ENCODE measurements around the gene EEPD1.

EEPD1 gene

DNA sequence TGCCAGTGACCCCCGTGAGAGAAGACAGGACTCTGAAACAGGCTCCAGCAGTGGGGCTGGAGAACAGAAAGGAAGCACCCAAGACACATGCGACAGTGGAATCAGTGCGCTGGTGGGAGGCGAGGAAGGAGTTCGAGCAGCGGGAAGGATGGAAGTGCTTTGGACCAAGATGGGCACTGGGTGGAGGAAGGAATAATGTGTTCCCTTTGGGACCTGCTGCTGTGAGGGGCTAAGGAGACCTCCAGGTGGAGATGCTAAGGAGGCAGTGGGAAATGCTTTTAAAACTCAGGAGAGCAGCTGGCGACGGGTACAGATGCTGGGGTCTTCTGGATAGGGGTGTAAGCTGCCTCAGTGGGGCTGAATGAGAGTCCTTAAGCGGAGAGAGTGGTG, 126.9 kb downstream of the EEPD1 start:
- POLR2A ChIA-PET, result no interaction called here
- no peak overlapping the region for H3K4me3 ChIP-seq (ENCODE audit: low read depth, low read length)
- no peaks in the 10 kb centered on the region for H3K9me3 ChIP-seq (ENCODE audit: control insufficient read depth, insufficient read depth, low read depth, low read length)
- no peak overlapping the region for H3K27ac ChIP-seq (ENCODE audit: extremely low read depth, low read depth, low read length)
- H3K36me3 ChIP-seq (ENCODE audit: control insufficient read depth in 2 of 2, insufficient read depth in 1 of 2, low read length in 2 of 2), result no peaks in the 10 kb centered on the region
- H3K4me1 ChIP-seq (ENCODE audit: control insufficient read depth, insufficient read depth, low read length), result peaks cover 28% of the 10 kb centered on the region
- TF ChIP-seq, protein P1, sequence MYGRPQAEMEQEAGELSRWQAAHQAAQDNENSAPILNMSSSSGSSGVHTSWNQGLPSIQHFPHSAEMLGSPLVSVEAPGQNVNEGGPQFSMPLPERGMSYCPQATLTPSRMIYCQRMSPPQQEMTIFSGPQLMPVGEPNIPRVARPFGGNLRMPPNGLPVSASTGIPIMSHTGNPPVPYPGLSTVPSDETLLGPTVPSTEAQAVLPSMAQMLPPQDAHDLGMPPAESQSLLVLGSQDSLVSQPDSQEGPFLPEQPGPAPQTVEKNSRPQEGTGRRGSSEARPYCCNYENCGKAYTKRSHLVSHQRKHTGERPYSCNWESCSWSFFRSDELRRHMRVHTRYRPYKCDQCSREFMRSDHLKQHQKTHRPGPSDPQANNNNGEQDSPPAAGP (tag by site-specific recombination; IDR thresholded peaks at IDR 0.05), result no peak
- TF ChIP-seq ZNF837 (tag by site-specific recombination; IDR thresholded peaks at IDR 0.05), result no peak
- no peak for TF ChIP-seq FEZF1 (tag by site-specific recombination; IDR thresholded peaks at IDR 0.05)
- no peak for TF ChIP-seq BCL11B (tag by site-specific recombination; IDR thresholded peaks at IDR 0.05; ENCODE audit: low read depth)
- TF ChIP-seq, protein P2, sequence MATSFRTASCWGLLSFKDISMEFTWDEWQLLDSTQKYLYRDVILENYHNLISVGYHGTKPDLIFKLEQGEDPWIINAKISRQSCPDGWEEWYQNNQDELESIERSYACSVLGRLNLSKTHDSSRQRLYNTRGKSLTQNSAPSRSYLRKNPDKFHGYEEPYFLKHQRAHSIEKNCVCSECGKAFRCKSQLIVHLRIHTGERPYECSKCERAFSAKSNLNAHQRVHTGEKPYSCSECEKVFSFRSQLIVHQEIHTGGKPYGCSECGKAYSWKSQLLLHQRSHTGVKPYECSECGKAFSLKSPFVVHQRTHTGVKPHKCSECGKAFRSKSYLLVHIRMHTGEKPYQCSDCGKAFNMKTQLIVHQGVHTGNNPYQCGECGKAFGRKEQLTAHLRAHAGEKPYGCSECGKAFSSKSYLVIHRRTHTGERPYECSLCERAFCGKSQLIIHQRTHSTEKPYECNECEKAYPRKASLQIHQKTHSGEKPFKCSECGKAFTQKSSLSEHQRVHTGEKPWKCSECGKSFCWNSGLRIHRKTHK (tag by site-specific recombination; IDR thresholded peaks at IDR 0.05), result no peak
- no peak for TF ChIP-seq OVOL3 (tag by site-specific recombination; IDR thresholded peaks at IDR 0.05)
- no peak for TF ChIP-seq ZNF223 (tag by site-specific recombination; IDR thresholded peaks at IDR 0.05)
- TF ChIP-seq MZF1 (tag by site-specific recombination; IDR thresholded peaks at IDR 0.05; ENCODE audit: borderline replicate concordance), result no peak
- TF ChIP-seq ZNF184 (tag by site-specific recombination; IDR thresholded peaks at IDR 0.05), result no peak
- TF ChIP-seq REPIN1 (tag by site-specific recombination; IDR thresholded peaks at IDR 0.05; ENCODE audit: low read depth), result no peak
- TF ChIP-seq SCRT1 (tag by site-specific recombination; IDR thresholded peaks at IDR 0.05; ENCODE audit: borderline replicate concordance), result no peak
- TF ChIP-seq, protein P3, sequence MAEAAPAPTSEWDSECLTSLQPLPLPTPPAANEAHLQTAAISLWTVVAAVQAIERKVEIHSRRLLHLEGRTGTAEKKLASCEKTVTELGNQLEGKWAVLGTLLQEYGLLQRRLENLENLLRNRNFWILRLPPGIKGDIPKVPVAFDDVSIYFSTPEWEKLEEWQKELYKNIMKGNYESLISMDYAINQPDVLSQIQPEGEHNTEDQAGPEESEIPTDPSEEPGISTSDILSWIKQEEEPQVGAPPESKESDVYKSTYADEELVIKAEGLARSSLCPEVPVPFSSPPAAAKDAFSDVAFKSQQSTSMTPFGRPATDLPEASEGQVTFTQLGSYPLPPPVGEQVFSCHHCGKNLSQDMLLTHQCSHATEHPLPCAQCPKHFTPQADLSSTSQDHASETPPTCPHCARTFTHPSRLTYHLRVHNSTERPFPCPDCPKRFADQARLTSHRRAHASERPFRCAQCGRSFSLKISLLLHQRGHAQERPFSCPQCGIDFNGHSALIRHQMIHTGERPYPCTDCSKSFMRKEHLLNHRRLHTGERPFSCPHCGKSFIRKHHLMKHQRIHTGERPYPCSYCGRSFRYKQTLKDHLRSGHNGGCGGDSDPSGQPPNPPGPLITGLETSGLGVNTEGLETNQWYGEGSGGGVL (tag by site-specific recombination; IDR thresholded peaks at IDR 0.05), result no peak
- TF ChIP-seq RBAK (tag by site-specific recombination; IDR thresholded peaks at IDR 0.05), result no peak
- no peak for TF ChIP-seq ZNF571 (tag by site-specific recombination; IDR thresholded peaks at IDR 0.05)
- no peak for TF ChIP-seq ZNF221 (tag by site-specific recombination; IDR thresholded peaks at IDR 0.05; ENCODE audit: borderline replicate concordance)
- no peak for TF ChIP-seq ZNF76 (tag by site-specific recombination; IDR thresholded peaks at IDR 0.05; ENCODE audit: borderline replicate concordance, low read depth)
- TF ChIP-seq ZNF629 (tag by site-specific recombination; IDR thresholded peaks at IDR 0.05), result no peak
- CTCF ChIA-PET, result interaction anchor here (0.5 to 1.0 kb wide), 2 partner anchors 17 to 294 kb away, joined by 3 read pairs; no protein-coding TSS in a partner anchor

DNA sequence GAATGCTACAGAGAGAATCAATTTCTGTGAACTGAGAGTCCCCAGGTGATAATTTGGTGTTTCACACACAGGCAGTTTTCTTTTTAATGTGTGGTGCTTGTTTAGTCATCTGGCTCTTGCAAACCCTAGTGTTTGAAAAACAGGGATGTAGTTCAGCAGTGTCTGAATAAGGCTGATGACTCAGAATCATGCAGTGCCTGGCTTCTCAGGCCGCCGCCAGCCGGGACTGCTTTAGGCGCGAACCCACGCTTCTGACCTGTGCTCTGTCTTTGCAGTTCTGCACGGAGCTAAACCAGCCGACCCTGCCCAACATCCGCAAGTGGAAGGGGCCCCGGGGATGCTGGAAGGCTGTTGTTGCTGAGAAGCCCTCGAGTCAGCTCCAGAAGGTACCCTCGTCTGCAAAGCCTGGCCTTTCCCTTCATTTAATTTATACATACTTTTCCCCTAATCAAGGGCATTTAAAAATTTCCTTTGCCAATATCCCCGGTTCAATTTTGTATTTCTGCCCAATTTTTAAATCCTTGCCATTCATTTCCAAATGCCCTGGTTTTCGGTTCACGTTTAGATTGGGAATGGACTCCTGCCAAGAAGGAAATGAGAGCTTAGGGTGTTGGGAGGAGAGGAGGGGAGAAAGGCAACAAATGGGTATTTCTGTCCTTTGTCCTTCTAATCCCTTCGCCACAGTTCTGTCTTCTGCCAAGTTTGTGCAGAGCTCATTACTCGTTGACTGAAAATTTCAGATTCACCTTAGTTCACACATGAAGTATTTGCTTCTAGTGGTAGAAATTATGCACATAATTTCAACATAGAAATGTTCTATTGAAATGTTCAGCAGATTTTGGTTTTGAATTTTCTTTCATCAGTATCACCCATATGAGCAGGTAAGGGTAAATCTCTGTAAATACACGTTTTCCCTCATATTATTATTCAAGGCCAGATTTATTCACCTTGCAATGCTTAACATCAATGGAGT, 128.1 kb downstream of the EEPD1 start:
- POLR2A ChIA-PET, result no interaction called here
- peaks cover 28% of the 10 kb centered on the region for H3K4me1 ChIP-seq (ENCODE audit: control insufficient read depth, insufficient read depth, low read length)
- no peaks in the 10 kb centered on the region for H3K9me3 ChIP-seq (ENCODE audit: control insufficient read depth, insufficient read depth, low read depth, low read length)
- CTCF ChIA-PET, result interaction anchor here (0.7 to 1.2 kb wide), 5 partner anchors 11 to 295 kb away, joined by 3 to 6 read pairs (median 3); no protein-coding TSS in a partner anchor
- no peaks in the 10 kb centered on the region for H3K36me3 ChIP-seq (ENCODE audit: control insufficient read depth in 2 of 2, insufficient read depth in 1 of 2, low read length in 2 of 2)
- no peak overlapping the region for H3K4me3 ChIP-seq (ENCODE audit: low read depth, low read length)
- no peak overlapping the region for H3K27ac ChIP-seq (ENCODE audit: extremely low read depth, low read depth, low read length)
- TF ChIP-seq ZNF660 (tag by site-specific recombination; IDR thresholded peaks at IDR 0.05), result peak; percentile 71; the same call in 1 of the 2 replicates
- TF ChIP-seq, protein P4, sequence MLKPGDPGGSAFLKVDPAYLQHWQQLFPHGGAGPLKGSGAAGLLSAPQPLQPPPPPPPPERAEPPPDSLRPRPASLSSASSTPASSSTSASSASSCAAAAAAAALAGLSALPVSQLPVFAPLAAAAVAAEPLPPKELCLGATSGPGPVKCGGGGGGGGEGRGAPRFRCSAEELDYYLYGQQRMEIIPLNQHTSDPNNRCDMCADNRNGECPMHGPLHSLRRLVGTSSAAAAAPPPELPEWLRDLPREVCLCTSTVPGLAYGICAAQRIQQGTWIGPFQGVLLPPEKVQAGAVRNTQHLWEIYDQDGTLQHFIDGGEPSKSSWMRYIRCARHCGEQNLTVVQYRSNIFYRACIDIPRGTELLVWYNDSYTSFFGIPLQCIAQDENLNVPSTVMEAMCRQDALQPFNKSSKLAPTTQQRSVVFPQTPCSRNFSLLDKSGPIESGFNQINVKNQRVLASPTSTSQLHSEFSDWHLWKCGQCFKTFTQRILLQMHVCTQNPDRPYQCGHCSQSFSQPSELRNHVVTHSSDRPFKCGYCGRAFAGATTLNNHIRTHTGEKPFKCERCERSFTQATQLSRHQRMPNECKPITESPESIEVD (tag by site-specific recombination; IDR thresholded peaks at IDR 0.05), result 0 out of 2 replicates have a peak, but pooled peaks have one; percentile 32
- 0 out of 2 replicates have a peak, but pooled peaks have one; percentile 20 for TF ChIP-seq ZBTB17 (tag by site-specific recombination; IDR thresholded peaks at IDR 0.05)
- TF ChIP-seq GFI1B (tag by site-specific recombination; IDR thresholded peaks at IDR 0.05), result no peak
- no peak for TF ChIP-seq ZNF404 (tag by site-specific recombination; IDR thresholded peaks at IDR 0.05)
- TF ChIP-seq, protein P3 (tag by site-specific recombination; IDR thresholded peaks at IDR 0.05), result no peak
- TF ChIP-seq WT1 (tag by site-specific recombination; IDR thresholded peaks at IDR 0.05), result no peak
